Calu3 (cell line): ENCODE measurements around the gene AIG1. TPM values are rescaled to one million over a fixed set of nuclear protein-coding genes. Genes with fewer than 3 reads are reported as not detected.

ENCODE experiments used
- BruUV-seq: library from RNA; stranded (reverse); fragments of 400-500 nt; replicated peaks from 2 replicates; lab custom pipeline; 2021; lab: Mats Ljungman, UMichigan
- CTCF ChIA-PET: fragments of 300-600 bp; sonication (Branson Sonifier 250); formaldehyde crosslinking; loops from one replicate; lab custom pipeline; 2022; ENCODE audit warnings: antibody characterized with exemption; lab: Charles Lee
- DNase-seq: peaks from one replicate; pipeline ENCODE4 v3.0.0; 2022
- H3K27ac Mint-ChIP-seq: one replicate; pipeline ENCODE4 v1.8.0; 2022; ENCODE audit warnings: mixed read lengths; ENCODE audit not compliant: unreplicated experiment
- H3K27me3 Mint-ChIP-seq: one replicate; pipeline ENCODE4 v1.8.0; 2022; ENCODE audit warnings: mixed read lengths; ENCODE audit not compliant: unreplicated experiment
- H3K36me3 Mint-ChIP-seq: one replicate; pipeline ENCODE4 v1.8.0; 2022; ENCODE audit warnings: mild to moderate bottlenecking, moderate library complexity, mixed read lengths; ENCODE audit not compliant: insufficient read depth, unreplicated experiment
- H3K4me1 Mint-ChIP-seq: one replicate; pipeline ENCODE4 v1.8.0; 2022; ENCODE audit warnings: mild to moderate bottlenecking, low read depth, mixed read lengths; ENCODE audit not compliant: unreplicated experiment
- H3K4me3 Mint-ChIP-seq: one replicate; pipeline ENCODE4 v1.8.0; 2022; ENCODE audit warnings: mild to moderate bottlenecking, low read depth, moderate library complexity, mixed read lengths; ENCODE audit not compliant: unreplicated experiment
- H3K9me3 Mint-ChIP-seq: one replicate; pipeline ENCODE4 v1.8.0; 2022; ENCODE audit warnings: low read depth, mixed read lengths; ENCODE audit not compliant: unreplicated experiment
- CTCF ChIP-seq: fragments of 200-600 bp; IDR thresholded peaks from one replicate; pipeline ENCODE4 v1.8.0; 2022; ENCODE audit warnings: antibody characterized with exemption; ENCODE audit not compliant: unreplicated experiment
- intact Hi-C: fragments of 100-400 bp; cut with micrococcal nuclease; formaldehyde crosslinking; loops from one replicate; pipeline ENCODE4 v1.10.0; 2022; ENCODE audit not compliant: unreplicated experiment
- total RNA-seq: library from RNA; stranded (reverse); gene quantifications from 2 replicates; pipeline ENCODE4 v1.2.3, GENCODE V29; 2022

The AIG1 gene
- total RNA-seq, 1 experiment from 2014 or later = 57.2 TPM

- CTCF ChIA-PET = no interaction called here
- intact Hi-C loops = no loop called here
- Mint-ChIP-seq H3K27me3 (no peaks in the 10 kb centered on the region), H3K27ac (no peak overlapping the region), H3K4me3 (no peak overlapping the region), H3K36me3 (no peaks in the 10 kb centered on the region), H3K4me1 (no peaks in the 10 kb centered on the region), H3K9me3 (no peaks in the 10 kb centered on the region)
- DNase-seq = no peak
- BruUV-seq = no TSS peak
- no peak for TF ChIP-seq CTCF
These were observed 8.4 kb upstream of the AIG1 start for GRCh38 chr6:143052282-143052681.

GRCh38 chr6:143053856-143054255, 6.8 kb upstream of the AIG1 start:
- Mint-ChIP-seq H3K27ac (no peak overlapping the region), H3K36me3 (no peaks in the 10 kb centered on the region), H3K27me3 (no peaks in the 10 kb centered on the region), H3K4me3 (no peak overlapping the region), H3K4me1 (no peaks in the 10 kb centered on the region), H3K9me3 (no peaks in the 10 kb centered on the region)
- TF ChIP-seq CTCF = no peak
- no peak for DNase-seq
- BruUV-seq = no TSS peak
- CTCF ChIA-PET = no interaction called here
- intact Hi-C loops = no loop called here

- intact Hi-C loops = no loop called here
- H3K4me3 Mint-ChIP-seq = no peak overlapping the region
These were observed 6.4 kb upstream of the AIG1 start for GRCh38 chr6:143054329-143054728.

DNA sequence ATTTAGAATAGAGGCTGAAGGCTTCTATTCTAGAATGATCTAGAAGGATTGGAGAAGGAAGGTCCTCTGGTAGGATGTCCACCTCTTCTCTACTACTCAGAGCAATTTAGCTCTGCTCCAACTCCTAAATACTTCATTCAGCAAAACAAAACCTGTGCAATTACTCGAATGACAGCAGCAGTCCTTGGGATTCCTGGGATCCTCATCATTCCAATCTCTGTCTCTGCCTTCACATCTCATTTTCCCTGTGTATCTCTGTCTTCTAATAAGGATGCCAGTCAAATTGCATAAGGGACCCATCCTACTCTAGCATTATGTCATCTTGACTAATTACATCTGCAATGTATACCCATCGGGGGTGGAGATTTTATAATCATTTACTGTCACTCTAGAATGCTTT, 5.5 kb upstream of the AIG1 start:
- intact Hi-C loops = no loop called here
- H3K9me3 Mint-ChIP-seq = no peaks in the 10 kb centered on the region
- peaks cover 8% of the 10 kb centered on the region for H3K36me3 Mint-ChIP-seq
- CTCF ChIA-PET = no interaction called here
- TF ChIP-seq CTCF = no peak
- no peak for DNase-seq
- H3K4me3 Mint-ChIP-seq = no peak overlapping the region
- H3K27me3 Mint-ChIP-seq = no peaks in the 10 kb centered on the region
- no peak overlapping the region for H3K27ac Mint-ChIP-seq
- no peaks in the 10 kb centered on the region for H3K4me1 Mint-ChIP-seq
- no TSS peak for BruUV-seq

More at GRCh38 chr6:143054329-143054728, 6.4 kb upstream of the AIG1 start:
- no peaks in the 10 kb centered on the region for H3K27me3 Mint-ChIP-seq
- H3K27ac Mint-ChIP-seq = no peak overlapping the region
- BruUV-seq = no TSS peak
- H3K36me3 Mint-ChIP-seq = no peaks in the 10 kb centered on the region
- TF ChIP-seq CTCF = no peak
- CTCF ChIA-PET = no interaction called here
- H3K9me3 Mint-ChIP-seq = no peaks in the 10 kb centered on the region
- no peaks in the 10 kb centered on the region for H3K4me1 Mint-ChIP-seq
- DNase-seq = no peak
